Thoracic aorta (tissue), 2 donors: ENCODE results near the gene MUC5B. TPM values are rescaled to one million over a fixed set of nuclear protein-coding genes. Genes with fewer than 3 reads are reported as not detected.

ENCODE experiments used
- ATAC-seq: fragments of 150-250 bp; one replicate; pipeline ENCODE4 v1.8.0; 2017; ENCODE audit warnings: low read depth; ENCODE audit not compliant: insufficient number of reproducible peaks, low FRiP score
- DNase-seq: peaks from one replicate; pipeline ENCODE4 v3.0.0-alpha.2; 2020; ENCODE audit warnings: low spot score
- H3K27ac ChIP-seq, 2 donors: fragments of 200-600 bp; sonication (generic); 1 replicate in 1 of 2; 2 replicates in 1 of 2; pipeline ENCODE4 v1.5.1; 2016; ENCODE audit warnings: mild to moderate bottlenecking in 2 of 2, moderate library complexity in 2 of 2
- H3K27me3 ChIP-seq: fragments of 200-600 bp; sonication (generic); replicated peaks from 2 replicates; pipeline ENCODE4 v1.6.0; 2016; ENCODE audit warnings: mild to moderate bottlenecking; ENCODE audit not compliant: insufficient read depth
- H3K36me3 ChIP-seq: fragments of 200-600 bp; sonication (generic); one replicate; pipeline ENCODE4 v1.5.1; 2016
- H3K4me1 ChIP-seq, 2 donors: fragments of 200-600 bp; sonication (generic); 1 replicate in 1 of 2; 2 replicates in 1 of 2; pipeline versions ENCODE4 v1.5.1 to v1.6.0; 2016; ENCODE audit warnings: low read depth in 2 of 2, mild to moderate bottlenecking in 1 of 2; ENCODE audit not compliant: control insufficient read depth in 1 of 2
- H3K4me3 ChIP-seq: fragments of 200-600 bp; sonication (generic); 2 replicates; pipeline ENCODE4 v1.5.1; 2016; ENCODE audit warnings: mild to moderate bottlenecking
- H3K9me3 ChIP-seq: fragments of 200-600 bp; sonication (generic); 2 replicates; pipeline ENCODE4 v1.5.1; 2016
- CTCF ChIP-seq: fragments of 200-600 bp; sonication (generic); IDR thresholded peaks from one replicate; pipeline ENCODE4 v1.5.1; 2019; ENCODE audit warnings: antibody characterized with exemption
- total RNA-seq, 2 donors: library from RNA; depleted of rRNA; stranded (reverse); fragments of >200 nt; gene quantifications; one replicate each; pipeline versions ENCODE4 v1.1.0 to v1.2.3, GENCODE V29; 2016

MUC5B gene
- total RNA-seq, 2 donors from 2014 or later, result not detected

GRCh38 chr11:1192741-1193325 is 30.0 kb upstream of the MUC5B start:
- TF ChIP-seq CTCF, result no peak
- Histone ChIP-seq H3K4me1 (no peaks in the 10 kb centered on the region), H3K4me3 (no peak overlapping the region), H3K9me3 (no peaks in the 10 kb centered on the region), H3K36me3 (no peaks in the 10 kb centered on the region), H3K27me3 (no peaks in the 10 kb centered on the region), H3K27ac (no peak overlapping the region)
- ATAC-seq (no peak), DNase-seq (no peak)

GRCh38 chr11:1193326-1194230 is 29.3 kb upstream of the MUC5B start:
- Histone ChIP-seq H3K27me3 (no peaks in the 10 kb centered on the region), H3K9me3 (no peaks in the 10 kb centered on the region), H3K4me1 (no peaks in the 10 kb centered on the region), H3K36me3 (no peaks in the 10 kb centered on the region), H3K27ac (no peak overlapping the region), H3K4me3 (no peak overlapping the region)
- no peak for DNase-seq
- TF ChIP-seq CTCF, result no peak
- ATAC-seq, result no peak

GRCh38 chr11:1194231-1194976 is 28.5 kb upstream of the MUC5B start:
- TF ChIP-seq CTCF, result no peak
- no peaks in the 10 kb centered on the region for H3K36me3 ChIP-seq
- DNase-seq (no peak), ATAC-seq (no peak)
- H3K27ac ChIP-seq, result no peak overlapping the region
- no peak overlapping the region for H3K4me3 ChIP-seq
- no peaks in the 10 kb centered on the region for H3K27me3 ChIP-seq
- no peaks in the 10 kb centered on the region for H3K9me3 ChIP-seq
- no peaks in the 10 kb centered on the region for H3K4me1 ChIP-seq

- DNase-seq (no peak), ATAC-seq (no peak)
- no peaks in the 10 kb centered on the region for H3K27me3 ChIP-seq
- TF ChIP-seq CTCF, result no peak
- H3K9me3 ChIP-seq, result no peaks in the 10 kb centered on the region
- H3K4me3 ChIP-seq, result no peak overlapping the region
- no peak overlapping the region for H3K27ac ChIP-seq
- H3K4me1 ChIP-seq, result no peaks in the 10 kb centered on the region
- no peaks in the 10 kb centered on the region for H3K36me3 ChIP-seq
Measured at GRCh38 chr11:1194977-1195681, 27.7 kb upstream of the MUC5B start.
